Measurements from ENCODE around the gene CACNA1C. TPM values are rescaled to one million over a fixed set of nuclear protein-coding genes. Genes with fewer than 3 reads are reported as not detected.

Gene CACNA1C
- polyA plus RNA-seq, 1 of the 3 experiments (the other 2 are of a cell fraction), result 1.5 TPM

- no peaks in the 10 kb centered on the region for H4K20me1 ChIP-seq (ENCODE audit: insufficient read depth)
- H3K27me3 ChIP-seq (ENCODE audit: insufficient read depth), result peaks cover 15% of the 10 kb centered on the region
- no peak overlapping the region for H2AFZ ChIP-seq (ENCODE audit: low read depth)
- H3K4me1 ChIP-seq (ENCODE audit: control insufficient read depth in 1 of 2, insufficient read depth in 2 of 2, low read depth in 1 of 2, low read length in 1 of 2), result peaks cover 0 to 7% of the 10 kb centered on the region in 2 experiments; a peak in 2 of 4 replicates
- DNase-seq, result no peak
- TF ChIP-seq CTCF (IDR thresholded peaks at IDR 0.05) (no peak), FOSL2 (IDR thresholded peaks at IDR 0.05; ENCODE audit: borderline replicate concordance, low read depth) (no peak), EZH2phosphoT487 (IDR thresholded peaks at IDR 0.05; ENCODE audit: borderline replicate concordance, low read depth) (no peak), SMC3 (IDR thresholded peaks at IDR 0.05; ENCODE audit: low read depth, low read length) (no peak), NRF1 (IDR thresholded peaks at IDR 0.05; ENCODE audit: low read depth, low read length) (no peak), CHD2 (IDR thresholded peaks at IDR 0.05; ENCODE audit: low read length, partially characterized antibody) (no peak), JUND (IDR thresholded peaks at IDR 0.05) (no peak), RXRA (IDR thresholded peaks at IDR 0.05; ENCODE audit: borderline replicate concordance, low read depth) (no peak), EP300 (IDR thresholded peaks at IDR 0.05; ENCODE audit: borderline replicate concordance in 1 of 2, low read depth in 1 of 2, low read length in 1 of 2) (no peak), MXI1 (IDR thresholded peaks at IDR 0.05; ENCODE audit: low read depth, low read length) (no peak), REST (IDR thresholded peaks at IDR 0.05; ENCODE audit: low read depth, low read length) (no peak)
- TF ChIP-seq, protein P1, sequence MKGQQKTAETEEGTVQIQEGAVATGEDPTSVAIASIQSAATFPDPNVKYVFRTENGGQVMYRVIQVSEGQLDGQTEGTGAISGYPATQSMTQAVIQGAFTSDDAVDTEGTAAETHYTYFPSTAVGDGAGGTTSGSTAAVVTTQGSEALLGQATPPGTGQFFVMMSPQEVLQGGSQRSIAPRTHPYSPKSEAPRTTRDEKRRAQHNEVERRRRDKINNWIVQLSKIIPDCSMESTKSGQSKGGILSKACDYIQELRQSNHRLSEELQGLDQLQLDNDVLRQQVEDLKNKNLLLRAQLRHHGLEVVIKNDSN (IDR thresholded peaks at IDR 0.05; ENCODE audit: borderline replicate concordance, low read depth), result no peak
- TF ChIP-seq, protein P2, sequence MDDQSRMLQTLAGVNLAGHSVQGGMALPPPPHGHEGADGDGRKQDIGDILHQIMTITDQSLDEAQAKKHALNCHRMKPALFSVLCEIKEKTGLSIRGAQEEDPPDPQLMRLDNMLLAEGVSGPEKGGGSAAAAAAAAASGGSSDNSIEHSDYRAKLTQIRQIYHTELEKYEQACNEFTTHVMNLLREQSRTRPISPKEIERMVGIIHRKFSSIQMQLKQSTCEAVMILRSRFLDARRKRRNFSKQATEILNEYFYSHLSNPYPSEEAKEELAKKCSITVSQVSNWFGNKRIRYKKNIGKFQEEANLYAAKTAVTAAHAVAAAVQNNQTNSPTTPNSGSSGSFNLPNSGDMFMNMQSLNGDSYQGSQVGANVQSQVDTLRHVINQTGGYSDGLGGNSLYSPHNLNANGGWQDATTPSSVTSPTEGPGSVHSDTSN (IDR thresholded peaks at IDR 0.05), result no peak
- no peaks in the 10 kb centered on the region for H3K79me2 ChIP-seq (ENCODE audit: insufficient read depth)
- no peak overlapping the region for H3K4me2 ChIP-seq
- H3K4me3 ChIP-seq (ENCODE audit: low read depth in 2 of 2, low read length in 1 of 2), result no peak overlapping the region
- H3K27ac ChIP-seq (ENCODE audit: low read depth in 2 of 2, low read length in 1 of 2), result no peak overlapping the region
- 47% methylated on average over 3 of the region's 3 CpGs for WGBS (ENCODE audit: low lambda C conversion rate)
- ChIA-PET CTCF (interaction anchor here (6.0 kb wide), 1 partner anchor 14 kb away, joined by 48 read pairs; no protein-coding TSS in a partner anchor), POLR2A (no interaction called here)
- H3F3A ChIP-seq (replicated peaks; ENCODE audit: insufficient read depth), result no peaks in the 10 kb centered on the region
- no peak overlapping the region for H3K9ac ChIP-seq
- H3K36me3 ChIP-seq (replicated peaks in 1 of 2; ENCODE audit: control insufficient read depth in 1 of 2, insufficient read depth in 2 of 2, low read length in 1 of 2), result no peaks in the 10 kb centered on the region
- no peaks in the 10 kb centered on the region for H3K9me3 ChIP-seq
- no peaks in the 10 kb centered on the region for H3K9me2 ChIP-seq
These were observed 29.4 kb upstream of the CACNA1C start for GRCh38 chr12:2023365-2023764.
